Right lobe of liver (tissue), 4 donors: ENCODE data around the gene PRSS27.

ENCODE experiments used
- CTCF ChIP-seq, 4 donors: fragments of 200-600 bp in 3 of 4; fragments of 450-650 bp in 1 of 4; IDR thresholded peaks; one replicate each; pipeline versions ENCODE4 v1.5.1 to v1.8.0; 2016 to 2022; ENCODE audit warnings: antibody characterized with exemption in 4 of 4, mild to moderate bottlenecking in 2 of 4
- POLR2A ChIP-seq: fragments of 450-650 bp; IDR thresholded peaks from one replicate; pipeline ENCODE4 v1.6.1; 2017; ENCODE audit warnings: antibody characterized with exemption, mild to moderate bottlenecking
- donor health status: DM: no; HTN: no; CAD: no.
- donor health status: DM: no; HTN: no; CAD: no.
- donor health status: DM: no; HTN: yes; CAD: no.

- TF ChIP-seq CTCF (IDR thresholded peaks at IDR 0.05) (no peak), POLR2A (no peak)
Observed at GRCh38 chr16:2762711-2763110, 42.7 kb upstream of the PRSS27 start.
